Suppressor macrophage treated with lipopolysaccharide for 1 hour (primary cell): ENCODE measurements around the gene OSBPL6.

Experiments
- DNase-seq, 3 donors: peaks; one replicate each; pipeline ENCODE4 v3.0.0-alpha.2; 2020 to 2022

Gene OSBPL6

GRCh38 chr2:178241844-178242551, 47.7 kb downstream of the OSBPL6 start:
- peak; percentile 38 to 52 (median 46) for DNase-seq

GRCh38 chr2:178242552-178242883, 48.2 kb downstream of the OSBPL6 start:
- no peak for DNase-seq

GRCh38 chr2:178243961-178244360, 49.6 kb downstream of the OSBPL6 start:
- peak in 1 of 3 donors; percentile 8 for DNase-seq

GRCh38 chr2:178244777-178245176, 50.5 kb downstream of the OSBPL6 start:
- DNase-seq, result no peak

GRCh38 chr2:178246696-178247095, 52.4 kb downstream of the OSBPL6 start:
- DNase-seq, result no peak

GRCh38 chr2:178247250-178247649, 52.9 kb downstream of the OSBPL6 start:
- DNase-seq, result no peak

GRCh38 chr2:178250429-178250828, 56.1 kb downstream of the OSBPL6 start:
- peak in 2 of 3 donors; percentile 10 to 16 for DNase-seq

- no peak for DNase-seq
Observed at GRCh38 chr2:178251151-178251955, 57.0 kb downstream of the OSBPL6 start.

- DNase-seq, result no peak
Observed at GRCh38 chr2:178256382-178257042, 62.2 kb downstream of the OSBPL6 start.

- no peak for DNase-seq
Observed at GRCh38 chr2:178257127-178257526, 62.8 kb downstream of the OSBPL6 start.

GRCh38 chr2:178258916-178259315, 64.6 kb downstream of the OSBPL6 start:
- no peak for DNase-seq

GRCh38 chr2:178263159-178263860, 69.0 kb downstream of the OSBPL6 start:
- no peak for DNase-seq

- DNase-seq, result no peak
Observed at GRCh38 chr2:178264211-178264610, 69.9 kb downstream of the OSBPL6 start.

GRCh38 chr2:178265851-178266250, 71.5 kb downstream of the OSBPL6 start:
- DNase-seq, result no peak

- DNase-seq, result no peak
Observed at GRCh38 chr2:178266445-178266844, 72.1 kb downstream of the OSBPL6 start.

GRCh38 chr2:178267660-178268059, 73.3 kb downstream of the OSBPL6 start:
- DNase-seq, result no peak

GRCh38 chr2:178268435-178268834, 74.1 kb downstream of the OSBPL6 start:
- DNase-seq, result no peak

GRCh38 chr2:178269438-178270224, 75.3 kb downstream of the OSBPL6 start:
- DNase-seq, result no peak

GRCh38 chr2:178270338-178270737, 76.0 kb downstream of the OSBPL6 start:
- no peak for DNase-seq

- no peak for DNase-seq
Observed at GRCh38 chr2:178271094-178271493, 76.8 kb downstream of the OSBPL6 start.

- no peak for DNase-seq
Observed at GRCh38 chr2:178271629-178272333, 77.5 kb downstream of the OSBPL6 start.
